GM21423 (cell line): ENCODE measurements around the gene MDM1.

ENCODE experiments used
- ATAC-seq: cut with Tn5 transposase; IDR thresholded peaks from one replicate; pipeline ENCODE4 v1.9.1; 2021; ENCODE audit warnings: mild to moderate bottlenecking, moderate library complexity; ENCODE audit not compliant: unreplicated experiment

The MDM1 gene

DNA sequence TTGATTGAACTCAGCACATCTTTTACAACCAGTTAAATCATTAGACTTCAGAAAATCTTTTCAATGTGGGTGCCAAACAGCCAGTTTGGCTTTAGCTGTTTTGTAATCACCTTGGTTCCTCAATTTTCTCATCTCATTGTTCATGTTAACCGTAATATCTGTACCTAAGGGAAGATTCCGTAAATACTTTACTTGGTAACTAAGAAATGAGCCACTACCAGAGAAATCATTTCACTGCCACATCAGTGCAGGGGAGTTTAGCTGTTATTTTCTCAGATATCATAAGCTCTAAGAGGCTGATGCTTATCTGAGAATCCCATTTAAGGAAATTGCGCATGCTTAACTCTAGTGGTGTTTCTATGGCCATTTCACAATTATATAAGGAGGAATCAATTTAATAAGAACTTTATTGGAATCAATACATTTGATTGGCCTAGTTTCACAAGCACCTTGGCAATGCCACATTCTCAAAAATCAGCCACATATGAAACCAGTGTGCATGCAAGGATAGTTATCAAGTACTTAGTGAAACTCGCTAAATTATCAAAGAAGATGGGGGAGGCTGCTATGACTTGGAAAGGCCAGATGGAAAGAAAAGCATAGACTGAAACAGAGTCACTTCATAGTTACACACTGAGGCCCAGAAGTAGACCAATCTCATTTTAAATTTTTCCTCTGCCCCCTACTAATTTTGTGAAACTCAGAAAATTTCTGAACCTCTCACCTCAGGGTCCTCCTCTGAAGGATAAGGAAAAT, 50.7 kb downstream of the MDM1 start:
- no peak for ATAC-seq

DNA sequence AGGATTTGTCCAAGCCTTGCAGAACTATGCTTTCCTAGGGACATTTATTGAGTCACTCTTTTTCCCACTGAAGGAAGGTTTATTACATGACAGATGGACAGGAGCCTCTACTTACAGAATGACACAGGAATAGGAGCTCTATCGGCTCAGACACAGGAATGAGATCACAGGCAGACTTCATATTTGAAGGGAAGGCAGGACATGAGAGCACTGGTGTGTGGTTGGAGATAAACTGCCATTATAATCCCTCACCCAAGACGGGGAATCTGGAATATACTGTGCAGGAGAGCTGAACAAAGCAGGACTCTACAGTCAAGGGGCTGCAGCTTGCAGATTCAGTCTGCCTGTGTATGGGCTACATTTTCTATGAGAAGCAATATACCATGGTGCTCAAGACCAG, 51.9 kb downstream of the MDM1 start:
- ATAC-seq: no peak

DNA sequence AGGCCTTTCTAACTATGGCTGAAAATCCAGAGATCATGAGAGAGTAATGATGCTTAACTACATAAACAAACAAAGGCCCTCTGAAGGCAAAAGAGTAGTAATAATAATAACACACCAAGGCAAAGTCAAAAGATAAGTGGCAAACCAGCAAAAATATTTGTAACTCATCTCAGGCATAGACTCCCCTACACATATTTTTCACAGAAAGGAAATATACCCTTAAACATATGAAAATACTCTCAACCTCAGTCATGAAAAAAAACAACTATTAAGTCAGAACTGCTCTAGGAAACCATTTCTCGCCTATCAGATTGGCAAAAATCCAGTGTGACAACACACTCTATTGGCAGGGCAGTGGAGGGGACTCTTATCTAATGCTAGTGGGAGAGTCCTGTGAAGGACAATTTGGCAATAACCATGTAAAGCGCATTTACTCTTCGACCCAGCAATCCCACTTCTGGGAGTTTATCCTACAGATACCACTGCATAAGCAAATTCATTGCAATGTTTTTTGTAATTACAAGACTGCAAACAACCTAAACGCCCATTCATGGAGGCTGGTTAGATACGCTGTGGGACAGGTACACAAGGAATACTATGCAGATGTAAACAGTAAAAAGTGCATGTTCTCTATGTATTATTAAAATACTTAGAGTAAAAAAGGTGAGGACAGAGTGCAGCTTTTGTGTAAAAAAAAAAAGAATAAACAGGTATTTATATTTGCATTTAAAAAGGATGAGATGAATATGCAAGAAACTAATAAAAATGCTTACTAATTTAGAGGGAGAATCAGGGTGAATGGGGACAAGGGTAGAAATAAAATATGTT, 52.7 kb downstream of the MDM1 start:
- no peak for ATAC-seq

DNA sequence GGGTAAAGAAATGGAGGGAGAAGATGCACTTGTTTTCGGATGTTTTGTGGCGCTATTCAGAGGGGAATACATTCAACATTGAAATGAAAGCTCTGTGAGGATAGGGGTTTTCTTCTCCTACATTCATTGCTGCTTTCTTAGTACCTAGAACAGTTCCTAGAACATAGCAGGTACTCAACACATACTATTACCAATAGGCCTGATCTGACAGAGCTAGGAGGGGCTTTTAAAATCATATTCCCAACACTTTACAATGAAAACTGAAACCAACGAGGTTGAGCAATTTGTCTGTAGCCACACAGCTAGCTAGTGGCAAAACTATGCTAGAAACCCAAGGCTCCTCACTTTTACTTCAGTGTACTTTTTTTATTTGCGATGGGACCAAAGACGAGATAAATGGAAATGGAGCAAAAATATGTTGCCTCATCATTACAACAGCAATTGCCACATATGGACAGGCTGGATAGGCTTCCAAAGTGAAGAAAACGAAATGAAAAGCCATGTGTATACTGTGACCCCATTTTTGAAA, 55.7 kb downstream of the MDM1 start:
- no peak for ATAC-seq

DNA sequence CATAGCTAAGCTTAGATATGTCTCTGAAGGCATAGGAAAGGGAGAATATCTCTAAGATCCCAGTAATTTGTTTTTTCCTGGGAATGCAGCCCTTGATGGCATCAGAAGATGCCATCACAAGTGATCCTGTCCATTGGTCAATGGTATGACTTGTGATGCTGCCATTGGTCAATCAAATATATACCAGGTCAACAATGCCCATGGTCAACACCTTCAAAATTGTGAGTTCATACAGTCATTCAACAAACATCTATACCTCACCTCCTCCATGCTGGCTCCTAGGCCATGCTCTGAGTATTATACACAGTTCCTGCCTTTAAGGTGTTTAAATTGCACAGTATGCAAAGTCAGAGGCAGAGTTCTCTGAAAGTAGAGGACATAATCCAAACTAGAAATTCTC, 59.4 kb downstream of the MDM1 start:
- ATAC-seq: no peak

DNA sequence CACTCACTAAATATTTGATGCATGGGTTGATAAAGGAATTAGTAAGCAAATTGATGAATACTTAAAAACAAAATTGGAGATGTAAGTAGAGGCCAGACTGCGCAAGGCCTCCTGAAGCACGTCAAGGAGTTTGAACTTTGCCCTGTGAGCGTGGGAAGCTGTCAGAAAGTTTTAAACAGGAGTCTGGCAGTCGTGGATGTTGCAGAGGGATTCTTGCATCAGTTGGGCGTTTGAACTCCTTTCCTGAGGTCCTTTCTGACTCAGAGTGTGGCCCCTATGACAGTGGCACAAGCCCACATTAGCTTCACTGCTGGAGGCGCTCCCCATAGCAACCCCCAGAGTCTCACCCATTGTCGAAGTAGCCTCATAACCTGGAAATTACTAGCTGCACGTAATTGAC, 60.8 kb downstream of the MDM1 start:
- no peak for ATAC-seq

DNA sequence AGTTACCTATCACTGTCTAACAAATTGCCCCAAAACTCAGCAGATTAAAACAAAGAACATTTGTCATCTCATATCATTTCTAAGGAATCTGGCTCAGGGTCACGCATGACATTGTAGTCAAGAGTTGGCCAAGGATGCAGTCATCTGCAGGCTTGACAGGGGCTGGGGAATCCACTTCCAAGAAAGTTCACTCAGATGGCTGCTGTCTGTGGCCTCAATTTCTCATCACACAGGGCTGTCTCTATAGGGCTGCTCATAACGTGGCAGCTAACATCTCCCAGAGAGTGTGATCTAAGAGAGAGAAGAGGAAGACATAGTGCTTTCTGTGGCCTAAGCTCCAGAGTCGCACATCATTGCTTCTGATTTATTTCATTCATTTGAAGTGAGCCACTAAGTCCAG, 61.8 kb downstream of the MDM1 start:
- ATAC-seq: no peak

DNA sequence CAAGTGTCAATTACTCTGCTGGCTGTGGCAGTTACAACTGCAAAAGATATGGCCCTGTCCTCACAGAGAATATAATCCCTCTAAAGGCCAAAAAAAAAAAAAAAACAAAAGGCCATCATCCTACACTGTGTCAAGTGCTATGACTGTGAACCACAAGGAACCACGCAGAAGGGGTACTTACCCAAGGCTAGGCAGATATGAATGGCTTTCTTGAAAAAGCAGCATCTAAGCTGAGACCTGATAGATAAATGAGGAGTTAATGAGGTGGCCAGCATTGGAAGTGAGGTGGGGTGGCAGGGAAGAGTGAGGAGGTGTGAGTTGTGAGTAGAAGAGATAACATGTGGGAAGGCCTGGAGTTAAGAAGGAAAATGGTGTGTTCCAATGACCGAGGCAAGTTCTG, 62.4 kb downstream of the MDM1 start:
- no peak for ATAC-seq

DNA sequence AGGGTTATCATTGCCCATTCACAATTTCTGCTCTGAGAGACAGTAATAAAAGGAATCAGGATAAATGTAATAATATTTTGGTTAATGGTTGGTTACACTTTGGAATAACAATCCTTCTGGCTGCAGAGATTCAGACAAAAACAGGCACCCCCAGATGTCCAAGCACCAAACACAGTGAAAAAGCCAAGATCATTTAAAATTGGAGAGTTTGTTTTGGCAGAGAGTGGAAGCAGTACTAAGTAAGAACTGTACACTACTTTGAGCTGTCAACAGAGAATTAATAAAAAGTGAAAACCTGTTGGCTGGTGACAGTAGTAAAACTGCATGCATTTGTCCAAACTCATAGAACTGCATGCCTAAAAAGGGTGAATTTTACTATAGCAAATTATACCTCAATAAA, 63.2 kb downstream of the MDM1 start:
- ATAC-seq: no peak

DNA sequence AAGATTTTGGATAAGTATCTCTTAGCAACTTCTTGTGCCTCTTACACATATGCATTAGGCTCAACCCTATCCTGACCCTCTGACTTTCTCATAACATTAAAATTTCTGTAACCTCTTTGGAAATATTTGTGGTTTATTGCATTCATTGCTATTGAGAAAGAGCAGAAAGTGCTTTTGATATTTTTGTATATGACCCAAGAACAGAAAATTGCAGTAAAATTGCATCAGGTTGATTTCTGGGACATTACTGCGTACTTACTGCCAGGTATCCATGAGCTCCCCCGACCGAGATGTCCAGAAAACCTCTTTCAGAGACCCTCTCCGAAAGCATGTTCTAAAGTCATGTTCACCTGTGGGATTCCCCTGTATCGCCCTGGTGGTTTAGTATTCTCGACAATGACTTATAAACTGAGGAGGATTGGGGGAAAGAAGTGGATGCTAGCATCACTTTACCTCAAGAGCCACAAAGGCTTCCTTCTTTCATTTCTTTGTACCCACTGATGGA, 64.2 kb downstream of the MDM1 start:
- ATAC-seq: no peak

DNA sequence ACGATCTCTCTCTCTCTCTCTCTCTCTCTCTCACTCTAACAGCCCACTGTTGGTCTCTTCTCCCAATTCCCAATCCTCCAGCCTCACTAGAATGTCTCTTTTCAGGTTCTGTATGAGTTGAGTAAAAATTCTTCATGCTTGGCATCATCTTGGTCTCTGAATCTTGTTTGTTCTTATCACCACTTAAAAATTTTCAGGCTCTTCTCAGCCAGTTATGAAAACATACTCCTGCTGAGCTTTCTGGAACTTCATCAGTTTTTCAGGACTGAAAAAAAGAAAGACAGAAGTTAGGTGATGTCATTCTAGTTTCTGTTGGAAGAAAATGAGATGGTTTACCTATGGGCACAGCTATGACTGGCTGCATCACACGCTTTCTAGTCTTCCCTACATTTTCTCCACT, 67.3 kb downstream of the MDM1 start:
- no peak for ATAC-seq

DNA sequence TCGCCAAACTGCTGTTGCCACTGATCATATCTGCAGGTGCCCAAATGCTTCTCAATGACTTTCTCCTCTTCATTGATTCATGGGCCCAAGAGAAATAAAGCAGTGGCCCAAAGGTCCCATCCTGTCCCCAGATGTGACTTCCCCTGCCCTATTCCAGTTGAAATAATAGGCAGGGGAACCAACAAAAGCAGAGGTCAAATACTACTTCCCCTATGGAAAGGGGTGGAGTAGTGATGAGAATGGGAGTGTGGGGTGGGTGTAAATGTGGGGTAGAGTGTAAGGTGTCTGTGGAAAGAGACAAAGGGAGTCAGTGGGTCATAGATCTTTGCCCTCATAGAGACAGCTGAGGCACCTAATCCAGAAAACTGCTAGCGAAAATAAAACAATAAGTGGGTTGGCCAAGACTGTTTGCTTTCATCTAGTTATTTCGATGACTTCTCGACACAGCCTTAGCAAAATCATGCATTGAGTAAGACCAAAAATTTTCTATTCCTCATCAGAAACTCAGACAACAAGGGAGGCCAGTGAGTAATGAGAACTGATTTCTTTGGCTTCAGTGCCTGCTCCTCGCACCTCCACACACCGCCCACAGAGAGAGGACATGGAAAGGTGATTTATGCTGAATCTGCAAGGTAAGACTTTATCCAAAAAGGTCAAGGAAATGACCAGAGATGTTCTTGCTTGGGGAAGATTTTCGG, 67.9 kb downstream of the MDM1 start:
- no peak for ATAC-seq

DNA sequence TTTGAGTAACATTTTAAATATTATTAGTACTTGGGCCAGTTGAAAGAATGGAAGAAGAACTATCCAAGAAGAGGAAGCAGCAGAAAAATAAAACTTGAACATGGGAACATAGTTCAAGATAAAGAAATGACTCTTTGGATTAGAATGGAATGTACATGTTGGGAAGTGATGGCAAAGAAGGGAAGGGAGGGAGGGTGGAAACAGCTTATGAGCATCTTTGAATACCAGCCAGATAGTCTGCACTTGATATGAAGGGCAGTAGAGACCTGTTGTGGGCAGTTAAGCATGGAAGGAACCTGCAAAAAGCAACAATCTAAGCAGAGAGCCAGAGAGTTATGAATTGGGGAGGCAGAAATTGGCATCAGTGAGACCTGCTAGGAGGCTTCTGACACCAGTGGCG, 68.8 kb downstream of the MDM1 start:
- no peak for ATAC-seq

DNA sequence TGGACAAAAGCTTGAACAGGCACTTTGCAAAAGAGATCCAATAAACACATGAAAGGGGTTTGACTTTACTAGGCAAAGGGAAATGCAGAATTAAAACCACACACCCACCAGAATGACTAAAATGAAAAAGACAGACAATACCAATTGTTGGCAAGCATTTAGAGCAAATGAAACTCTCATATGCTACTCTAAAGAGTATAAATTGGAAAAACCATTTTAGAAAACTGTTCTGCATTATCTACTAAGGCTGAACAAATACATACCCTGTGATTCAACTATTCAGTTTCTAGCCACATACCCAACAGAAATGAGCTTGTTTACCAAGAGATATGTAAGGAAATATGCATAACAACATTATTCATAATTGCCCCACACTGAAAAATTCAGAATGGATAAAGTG, 70.3 kb downstream of the MDM1 start:
- no peak for ATAC-seq

DNA sequence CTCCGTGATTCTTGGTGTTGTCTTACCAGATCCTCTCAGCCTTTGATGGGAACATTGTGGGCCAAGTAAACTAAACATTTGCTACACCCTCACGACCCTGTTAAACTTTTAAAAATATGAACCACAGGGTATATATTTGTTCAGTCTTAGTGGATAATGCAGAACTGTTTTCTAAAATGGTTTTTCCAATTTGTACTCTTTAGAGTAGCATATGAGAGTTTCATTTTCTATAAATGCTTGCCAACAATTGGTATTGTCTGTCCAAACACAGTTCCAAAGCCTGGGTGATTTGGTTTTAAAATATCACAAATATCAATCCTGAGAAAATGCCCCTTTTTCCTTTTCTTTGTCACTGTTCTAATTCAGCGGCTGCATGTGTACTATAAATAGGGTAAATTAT, 72.0 kb downstream of the MDM1 start:
- no peak for ATAC-seq

DNA sequence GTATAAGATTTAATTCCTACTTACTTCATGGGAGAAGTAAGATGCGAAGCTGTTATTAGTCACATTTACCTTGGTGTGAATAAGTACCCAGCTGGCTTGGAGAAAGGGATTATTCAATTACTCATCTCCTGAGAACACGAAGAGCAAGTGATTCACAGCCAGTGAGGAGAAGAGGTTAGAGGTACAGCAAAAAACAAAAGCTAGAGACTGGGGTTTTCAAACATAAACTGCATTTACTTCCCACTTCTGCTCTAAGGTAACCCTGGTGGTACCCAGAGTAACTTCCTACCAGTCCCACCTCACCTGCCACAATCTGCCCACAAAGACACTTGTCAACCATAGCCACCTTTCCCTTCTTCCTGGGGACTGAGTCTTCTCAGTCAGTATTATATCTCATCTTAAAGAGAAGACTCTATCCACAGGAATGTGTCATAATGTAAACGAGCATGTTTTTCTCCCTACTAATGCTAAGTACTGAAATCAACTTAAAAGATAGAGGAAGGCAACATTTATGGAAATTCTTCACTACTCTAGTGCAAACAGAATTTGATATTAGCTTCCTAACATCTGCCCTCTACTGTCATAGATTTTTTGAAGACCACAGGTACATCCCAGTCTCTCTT, 72.7 kb downstream of the MDM1 start:
- no peak for ATAC-seq

DNA sequence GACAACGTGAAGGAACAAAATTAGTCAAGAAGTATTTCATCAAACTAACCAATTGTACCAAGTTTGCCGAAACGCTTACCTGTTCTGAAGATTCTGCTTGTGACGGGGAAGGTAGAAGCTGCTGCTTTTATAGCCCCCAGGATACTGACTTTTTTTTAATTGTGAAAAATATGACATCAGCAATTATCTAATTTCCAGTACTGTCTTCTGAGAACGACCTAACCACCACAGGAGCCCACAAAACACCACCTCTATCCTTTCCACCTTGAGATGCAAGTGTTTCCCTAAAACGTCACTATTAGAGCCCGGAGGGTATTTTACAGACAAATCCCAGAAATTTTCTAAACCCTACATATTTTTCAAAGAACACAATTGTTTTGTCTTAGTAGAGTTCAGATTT, 78.7 kb downstream of the MDM1 start, which contains the start of gene IL22:
Gene IL22, minus strand, starts transcription at position 101 of the 400 bp plus-strand sequence. CDS start 156 bp downstream, outside the sequence.
- no peak for ATAC-seq

DNA sequence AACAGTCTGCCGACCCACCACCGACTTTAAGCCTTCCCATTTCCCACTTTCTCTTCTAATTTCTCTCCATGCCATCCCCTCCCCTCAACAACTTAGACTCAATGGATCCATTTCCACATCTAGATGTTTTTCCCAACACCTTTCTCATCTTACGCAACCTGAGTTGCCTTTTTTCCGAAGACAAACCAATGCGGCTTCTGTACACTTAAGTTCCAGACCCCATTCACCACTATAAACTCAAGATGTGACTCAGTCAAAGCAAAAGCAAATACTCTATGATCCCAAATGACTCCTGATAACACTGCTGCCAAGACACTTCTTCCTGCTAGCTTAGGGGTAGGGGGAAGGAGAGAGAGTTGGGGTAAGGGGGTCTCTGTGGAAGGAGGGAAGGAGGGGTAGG, 80.1 kb downstream of the MDM1 start:
- ATAC-seq: no peak

DNA sequence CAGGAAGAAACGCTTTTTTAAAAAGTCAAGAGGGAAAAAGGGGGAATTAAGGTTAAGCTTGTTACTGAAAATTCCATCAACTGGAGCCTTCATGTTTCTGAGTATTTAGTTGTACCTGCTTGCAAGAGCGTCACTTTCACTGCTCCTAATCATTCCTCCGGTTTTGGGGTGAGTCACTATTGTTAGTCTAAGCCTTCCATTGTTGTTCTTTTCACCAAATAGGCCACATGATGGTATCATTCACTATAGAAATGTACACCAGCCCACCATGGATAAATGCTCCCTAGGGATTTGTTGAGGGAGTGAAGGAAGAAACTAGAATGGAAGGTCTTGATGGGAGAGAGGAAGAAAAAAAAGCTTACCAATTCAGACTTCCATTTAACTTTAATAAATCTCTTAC, 81.7 kb downstream of the MDM1 start:
- no peak for ATAC-seq

DNA sequence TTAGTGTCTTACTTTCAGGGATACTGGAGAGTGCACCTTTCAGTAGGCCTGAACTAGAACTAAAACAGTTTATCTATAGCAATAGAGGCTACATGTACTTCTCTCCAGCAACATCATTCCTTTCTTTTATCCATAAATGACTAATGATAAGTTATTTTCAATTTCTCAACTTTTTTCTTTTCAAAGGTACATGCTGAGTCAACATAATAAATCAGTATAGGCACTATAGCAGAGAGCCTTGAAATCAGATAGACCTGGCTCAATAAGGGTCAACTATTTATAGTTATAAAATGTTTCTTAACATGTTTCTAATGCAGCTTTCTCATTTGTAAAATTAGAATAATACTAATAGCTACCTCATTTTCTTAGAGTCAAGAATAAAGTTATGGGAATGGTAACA, 84.4 kb downstream of the MDM1 start:
- no peak for ATAC-seq

DNA sequence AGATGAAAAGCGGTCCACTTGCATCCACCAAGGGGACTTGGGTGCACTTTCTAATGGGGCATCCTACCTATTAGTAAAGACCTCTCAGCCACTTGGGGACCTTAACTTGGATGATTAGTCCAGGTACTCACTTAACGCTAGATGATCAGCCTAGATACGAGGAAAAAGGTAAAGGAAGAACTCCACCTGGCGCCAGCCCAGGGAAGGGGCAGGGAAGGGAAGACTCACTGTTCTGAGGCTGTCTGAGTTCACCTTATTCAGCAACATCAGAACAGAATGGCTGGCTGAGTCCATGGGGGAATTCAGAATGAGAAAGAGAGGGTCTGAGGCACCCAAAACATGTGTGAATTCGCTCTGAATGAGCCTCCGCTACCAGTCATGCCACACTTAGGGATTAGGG, 85.8 kb downstream of the MDM1 start:
- no peak for ATAC-seq
